IMR-90 (cell line): ENCODE results near the gene MTA1.

Experiments used
- CEBPB ChIP-seq: IDR thresholded peaks from 2 replicates; pipeline ENCODE4 v1.6.1; 2012; ENCODE audit warnings: low read depth, low read length, improper control_type of control experiment
- CTCF ChIP-seq: conservative IDR thresholded peaks from 2 replicates; pipeline ENCODE4 v1.5.1; 2012; ENCODE audit warnings: mild to moderate bottlenecking, low read depth, low read length, improper control_type of control experiment
- ELK1 ChIP-seq: fragments of 150-350 bp; IDR thresholded peaks from 2 replicates; pipeline ENCODE4 v1.6.1; 2016; ENCODE audit warnings: low read depth, mild to moderate bottlenecking, low read length, moderate library complexity, borderline replicate concordance
- FOS ChIP-seq: fragments of 150-350 bp; IDR thresholded peaks from 2 replicates; pipeline ENCODE4 v1.6.1; 2016; ENCODE audit warnings: low read depth, low read length
- MAFK ChIP-seq: IDR thresholded peaks from 2 replicates; pipeline ENCODE4 v1.6.1; 2012; ENCODE audit warnings: low read depth, low read length, improper control_type of control experiment
- MAZ ChIP-seq: IDR thresholded peaks from 2 replicates; pipeline ENCODE4 v1.6.1; 2012; ENCODE audit warnings: low read depth, mild to moderate bottlenecking, low read length, improper control_type of control experiment, moderate library complexity, borderline replicate concordance
- MXI1 ChIP-seq: IDR thresholded peaks from 2 replicates; pipeline ENCODE4 v1.6.1; 2012; ENCODE audit warnings: low read depth, mild to moderate bottlenecking, low read length, moderate library complexity, borderline replicate concordance
- POLR2A ChIP-seq: IDR thresholded peaks from 2 replicates; pipeline ENCODE4 v1.6.1; 2012; ENCODE audit warnings: mild to moderate bottlenecking, low read depth, low read length
- RCOR1 ChIP-seq: IDR thresholded peaks from 2 replicates; pipeline ENCODE4 v1.6.1; 2012; ENCODE audit warnings: mild to moderate bottlenecking, low read length, improper control_type of control experiment; ENCODE audit not compliant: insufficient replicate concordance
- RFX5 ChIP-seq: IDR thresholded peaks from 2 replicates; pipeline ENCODE4 v1.8.0; 2012; ENCODE audit warnings: low read depth, mild to moderate bottlenecking, low read length, moderate library complexity
- SMC3 ChIP-seq: fragments of 150-350 bp; IDR thresholded peaks from 2 replicates; pipeline ENCODE4 v1.6.1; 2016; ENCODE audit warnings: low read depth, mild to moderate bottlenecking, antibody characterized with exemption, low read length, moderate library complexity

DNA sequence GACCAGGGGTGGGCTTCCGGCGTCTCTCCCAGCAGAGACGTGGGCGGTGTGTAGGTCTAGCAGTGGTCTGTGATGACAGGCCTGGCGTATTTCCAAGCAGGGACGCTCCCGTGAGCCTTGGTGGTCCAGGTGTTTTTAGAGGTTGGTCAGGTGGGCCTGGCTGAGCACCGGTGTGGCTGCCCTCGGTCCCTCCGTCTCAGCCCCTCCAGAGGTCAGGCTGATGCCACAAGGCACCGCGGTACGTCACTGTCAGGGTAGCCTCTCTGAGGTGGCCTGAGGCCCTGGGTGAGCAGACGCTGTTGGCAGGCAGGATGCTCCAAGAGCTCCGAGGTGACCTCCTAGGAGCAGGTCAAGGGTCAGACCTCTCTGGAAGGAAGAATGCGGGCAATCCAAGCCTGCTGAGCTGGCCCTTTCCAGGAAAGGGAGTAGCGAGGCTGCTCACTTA lies 13.6 kb downstream of the MTA1 start:
- TF ChIP-seq CTCF (no peak), RFX5 (no peak), RCOR1 (no peak), MXI1 (no peak), MAZ (no peak), SMC3 (no peak), POLR2A (no peak), ELK1 (no peak), CEBPB (no peak), FOS (no peak), MAFK (no peak)
